GM19025 (cell line): Measurements from ENCODE around the gene TMEM132C.
"Not testable (repeated sequence)": the region's sequence is repeated elsewhere in the genome, so short reads cannot be mapped to it uniquely, and the experiment has no call there.

Experiments used
- ATAC-seq: cut with Tn5 transposase; IDR thresholded peaks from one replicate; pipeline ENCODE4 v1.9.1; 2021; ENCODE audit warnings: mild to moderate bottlenecking, low read depth, moderate library complexity; ENCODE audit not compliant: unreplicated experiment

Gene TMEM132C

DNA sequence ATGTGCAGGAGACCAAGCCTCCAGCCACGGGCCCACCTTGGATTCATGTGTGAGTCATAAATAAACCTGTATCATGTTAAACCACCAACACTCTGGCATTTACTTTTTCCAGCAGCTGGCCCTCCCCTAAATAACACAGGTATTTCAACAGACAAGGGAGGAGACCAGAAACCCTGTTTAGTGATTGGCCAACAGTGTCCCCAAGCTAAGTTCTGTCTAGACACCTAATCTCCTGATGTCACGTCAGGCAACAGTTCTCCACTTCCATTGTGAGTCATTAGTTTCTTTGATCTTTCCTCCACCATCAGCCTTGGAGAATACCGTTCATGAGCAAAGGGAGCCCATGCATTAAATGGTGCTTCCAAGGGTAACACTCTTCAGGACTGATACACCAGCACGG is 196.9 kb downstream of the TMEM132C start:
- no peak for ATAC-seq

DNA sequence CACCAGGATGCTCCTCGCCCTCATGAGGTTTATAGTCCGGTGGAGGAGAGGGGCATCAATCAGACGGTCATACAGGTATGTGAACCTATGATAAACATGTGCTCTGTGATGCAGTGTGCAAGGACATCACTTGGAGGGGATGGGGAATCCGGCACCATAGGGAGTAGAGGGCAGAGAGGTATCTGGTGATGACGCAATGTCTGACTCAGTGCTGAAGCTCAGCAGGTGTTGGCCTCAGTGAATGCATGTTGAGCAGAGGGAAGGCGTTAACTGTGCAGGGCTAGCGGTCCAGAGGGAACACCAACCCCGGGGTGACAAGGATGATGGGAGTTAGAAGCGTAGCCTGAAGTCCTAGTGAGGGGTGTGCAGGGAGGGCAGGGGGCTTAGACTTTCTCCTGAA is 200.9 kb downstream of the TMEM132C start:
- no peak for ATAC-seq

DNA sequence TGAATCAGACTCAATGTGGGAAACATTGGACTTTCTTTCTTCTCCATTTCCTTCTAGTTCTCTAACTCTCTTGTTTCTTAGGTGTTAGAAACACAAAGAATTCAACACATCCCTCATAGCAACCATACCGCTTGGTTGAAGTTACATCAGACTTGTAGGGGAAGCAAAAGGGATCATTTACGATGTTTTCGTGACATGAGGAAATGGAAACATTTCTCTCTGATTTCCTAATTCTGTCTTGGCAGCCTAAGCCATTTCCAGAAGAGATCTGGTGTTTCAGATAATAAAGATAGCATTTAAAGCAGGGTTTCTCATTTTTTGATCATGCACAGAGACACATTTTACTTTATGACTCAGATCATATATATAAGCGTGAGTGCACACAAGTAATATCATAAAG is 202.0 kb downstream of the TMEM132C start:
- ATAC-seq: no peak

DNA sequence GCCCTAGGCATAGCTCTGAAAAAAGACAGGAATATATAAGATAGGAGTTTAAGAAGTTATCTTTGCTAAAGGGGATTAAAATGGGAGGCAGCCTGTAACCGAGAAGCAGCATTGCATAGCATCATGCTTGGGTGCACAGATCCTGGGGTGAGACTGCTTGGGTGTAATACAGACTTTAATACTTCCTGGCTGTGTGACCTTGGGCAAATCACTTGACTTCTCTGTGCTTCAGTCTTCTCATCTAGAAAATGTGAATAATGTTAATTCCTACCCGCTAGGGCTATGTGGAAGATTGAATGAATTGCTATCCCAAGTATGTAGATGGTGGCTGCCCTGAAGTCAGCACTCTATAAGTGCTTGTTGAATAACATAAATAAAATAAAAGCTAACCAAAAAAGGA is 204.5 kb downstream of the TMEM132C start:
- no peak for ATAC-seq

DNA sequence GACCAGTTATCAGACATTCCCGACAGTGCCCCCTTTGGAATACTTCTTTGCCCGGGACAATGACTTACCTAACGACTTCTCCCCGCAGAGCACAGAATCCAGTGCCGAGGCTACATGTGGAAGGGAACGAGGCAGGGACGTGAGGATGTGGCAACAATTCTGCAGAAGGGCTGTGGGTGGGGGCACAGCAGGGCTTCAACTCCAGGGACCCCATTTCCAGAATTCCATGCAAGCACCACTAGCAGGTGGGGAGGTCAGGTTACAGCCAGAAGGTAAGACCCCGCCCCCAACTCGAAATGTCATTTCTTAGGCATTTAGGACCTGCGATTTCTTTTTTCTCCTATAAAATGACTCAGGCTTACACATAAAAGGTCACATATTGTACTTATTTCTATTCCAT is 207.9 kb downstream of the TMEM132C start:
- ATAC-seq: no peak

DNA sequence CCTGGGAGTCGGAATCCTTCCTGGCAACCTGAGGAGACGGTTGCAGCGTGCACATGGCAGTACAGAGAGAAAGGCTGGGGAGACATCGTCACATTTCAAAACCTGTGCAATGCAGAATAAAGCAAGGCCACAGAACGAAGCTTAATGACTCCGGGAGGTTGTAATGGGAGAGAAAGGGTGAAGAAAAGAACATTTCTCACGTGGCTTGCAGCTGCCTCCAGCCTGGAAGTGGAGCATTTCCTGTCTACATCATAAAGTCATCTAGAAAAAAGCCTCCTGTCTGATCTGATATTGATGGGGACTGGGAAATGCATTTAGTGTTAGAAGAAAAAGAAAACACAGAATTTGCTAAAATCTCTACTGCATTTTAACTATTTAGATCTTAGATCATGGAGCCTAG is 209.3 kb downstream of the TMEM132C start:
- ATAC-seq: no peak

DNA sequence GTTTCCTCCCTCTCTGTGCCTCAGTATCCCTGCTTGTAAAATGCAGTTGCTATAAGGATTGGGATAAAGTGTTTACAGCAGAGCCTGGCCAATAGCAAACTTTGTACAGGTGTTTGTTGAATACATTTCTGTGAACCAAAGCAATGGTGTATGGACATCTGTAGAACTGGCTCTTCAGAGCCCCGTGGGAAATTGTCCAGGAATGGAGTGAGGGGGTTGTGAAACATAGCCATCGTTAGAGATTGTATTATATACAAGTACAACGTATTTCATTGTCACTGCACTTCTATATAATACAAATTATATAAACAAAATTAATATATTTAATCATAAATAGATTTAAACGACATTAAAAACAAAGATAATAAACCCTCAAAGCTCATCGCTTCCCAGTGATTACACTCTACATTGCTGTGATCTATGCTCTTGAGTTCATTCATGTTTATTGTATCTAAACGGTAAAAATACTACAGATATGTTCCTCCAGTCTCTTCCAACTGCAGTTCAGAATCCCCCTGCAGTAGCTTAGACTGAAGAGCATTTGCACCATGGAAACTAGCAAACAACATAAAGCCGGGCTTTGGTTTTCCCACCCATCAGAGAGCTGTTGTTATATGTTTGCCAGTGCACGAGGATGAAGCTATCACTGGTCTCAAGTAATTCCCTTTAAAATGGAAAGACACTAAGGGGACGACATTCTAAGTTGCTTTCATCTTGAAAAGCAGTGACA is 216.7 kb downstream of the TMEM132C start:
- no peak for ATAC-seq

DNA sequence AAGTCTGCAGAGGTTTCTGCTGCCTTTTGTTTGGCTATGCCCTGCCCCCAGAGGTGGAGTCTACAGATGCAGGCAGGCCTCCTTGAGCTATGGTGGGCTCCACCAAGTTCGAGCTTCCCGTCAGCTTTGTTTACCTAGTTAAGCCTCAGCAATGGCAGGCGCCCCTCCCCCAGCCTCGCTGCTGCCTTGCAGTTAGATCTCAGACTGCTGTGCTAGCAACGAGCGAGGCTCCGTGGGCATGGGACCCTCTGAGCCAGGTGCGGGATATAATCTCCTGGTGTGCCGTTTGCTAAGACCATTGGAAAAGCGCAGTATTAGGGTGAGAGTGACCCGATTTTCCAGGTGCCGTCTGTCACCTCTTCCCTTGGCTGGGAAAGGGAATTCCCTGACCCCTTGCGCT is 230.4 kb downstream of the TMEM132C start:
- ATAC-seq: not testable (repeated sequence)

DNA sequence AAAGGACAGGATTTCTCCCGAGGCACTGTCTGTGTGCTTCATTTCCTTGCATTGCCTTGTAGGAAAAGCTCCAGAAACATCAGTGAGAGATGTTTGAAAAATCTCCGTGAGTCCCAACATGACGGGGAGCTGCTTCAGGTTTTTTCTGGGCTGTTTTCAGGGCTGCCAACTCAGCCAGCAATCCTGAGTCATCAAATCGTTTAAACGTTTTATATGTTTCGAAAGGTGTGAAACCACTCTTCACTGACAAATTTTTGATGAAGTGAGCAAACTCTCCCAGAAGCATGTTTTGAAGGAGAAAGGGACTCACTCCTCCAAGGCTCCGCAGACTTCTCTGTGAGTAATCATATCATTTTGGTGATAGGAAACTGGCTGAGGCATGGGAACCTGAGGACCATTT is 240.5 kb downstream of the TMEM132C start:
- ATAC-seq: no peak

DNA sequence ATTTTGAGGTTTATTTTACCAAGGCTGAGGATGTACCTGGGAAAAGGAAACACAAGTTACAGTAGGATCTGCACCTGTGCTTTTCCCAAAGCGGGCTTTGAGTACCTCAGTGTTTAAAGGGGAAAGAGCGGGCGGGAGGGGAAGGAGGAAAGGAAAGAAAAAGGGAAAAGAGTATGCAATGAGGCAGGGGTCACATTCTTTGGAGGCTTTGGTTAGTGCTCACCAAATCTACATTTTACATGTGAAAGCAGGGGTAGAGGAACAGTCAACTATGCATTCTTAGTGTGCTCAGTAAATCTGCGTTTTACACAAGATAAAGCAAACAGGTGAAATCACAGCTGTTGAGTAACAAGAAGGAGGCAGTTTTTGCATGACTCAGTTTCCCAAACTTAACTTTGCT is 242.2 kb downstream of the TMEM132C start:
- no peak for ATAC-seq

DNA sequence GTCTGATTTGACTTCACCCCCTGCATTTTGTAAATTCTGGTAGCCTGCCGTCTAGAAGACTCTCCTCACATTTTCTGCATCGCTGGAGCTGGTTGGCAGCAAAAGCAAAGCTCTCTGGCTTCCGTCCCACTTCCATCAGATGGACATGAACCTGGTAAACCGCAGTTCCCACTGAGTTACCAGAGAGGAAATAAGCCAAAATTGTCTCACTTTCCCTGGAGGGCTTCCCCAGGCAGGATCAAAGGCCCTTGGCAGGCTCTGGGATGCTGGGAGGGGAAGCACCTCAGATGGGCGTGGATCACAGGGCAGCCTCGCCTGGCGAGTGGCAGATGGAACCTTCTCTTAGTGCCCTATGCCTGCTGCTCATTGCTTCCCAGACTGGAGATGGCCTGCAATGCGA is 243.5 kb downstream of the TMEM132C start:
- no peak for ATAC-seq

DNA sequence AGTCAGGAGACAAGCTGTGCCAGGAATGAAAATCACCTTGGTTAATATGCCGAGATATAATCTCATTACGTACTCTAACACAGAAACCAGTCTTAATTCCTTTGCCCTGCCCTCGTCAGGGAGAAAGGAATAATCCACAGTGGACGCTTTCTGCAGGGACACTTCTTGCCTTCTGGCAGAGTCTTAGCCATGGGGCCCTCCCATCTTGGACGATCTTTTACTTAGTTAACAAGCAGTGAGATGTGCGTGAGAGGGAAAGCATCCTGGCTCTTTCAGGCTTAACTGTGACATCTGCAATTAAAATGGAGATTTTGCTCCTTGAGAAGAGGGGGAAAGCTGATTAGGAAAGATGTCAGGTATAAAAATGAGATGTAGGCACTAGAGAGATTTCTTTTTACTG is 246.4 kb downstream of the TMEM132C start:
- ATAC-seq: no peak

DNA sequence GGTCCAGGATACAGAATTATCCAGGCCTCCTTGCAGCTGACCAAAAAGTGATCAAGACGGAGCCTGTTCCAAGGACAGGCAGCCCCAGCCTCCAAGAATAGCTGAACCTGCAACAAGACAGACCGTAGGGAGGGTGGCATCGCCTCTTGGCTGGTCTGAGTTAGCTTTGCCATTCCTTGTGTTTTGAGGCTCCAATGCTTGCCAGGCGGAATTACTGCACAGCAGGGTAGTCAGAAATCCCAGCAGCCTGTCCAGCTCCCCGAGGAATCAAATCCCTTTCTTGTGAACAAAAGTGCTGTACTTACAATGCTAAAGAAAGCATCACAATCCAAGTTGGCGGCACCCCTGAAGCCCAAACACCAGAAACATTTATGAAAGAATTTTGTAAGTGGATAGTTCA is 246.9 kb downstream of the TMEM132C start:
- ATAC-seq: no peak

DNA sequence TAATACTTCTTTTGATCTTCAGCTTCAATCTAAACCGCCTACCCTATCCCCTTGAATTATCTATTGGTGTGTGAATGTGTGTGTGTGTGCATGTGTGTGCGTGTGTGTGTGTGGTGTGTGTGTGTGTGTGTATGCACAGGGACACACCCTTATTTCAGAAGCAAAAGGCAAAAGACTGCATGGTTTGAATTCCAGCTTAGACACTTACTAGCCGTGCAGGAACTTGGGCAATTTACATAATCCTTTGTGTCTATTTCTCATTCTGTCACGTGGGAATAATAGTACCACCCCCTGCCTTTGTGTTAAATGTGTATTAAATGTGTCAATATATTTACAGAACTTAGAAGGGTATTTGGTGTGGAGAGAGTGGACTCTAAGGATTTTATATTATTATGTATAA is 251.7 kb downstream of the TMEM132C start:
- ATAC-seq: no peak

DNA sequence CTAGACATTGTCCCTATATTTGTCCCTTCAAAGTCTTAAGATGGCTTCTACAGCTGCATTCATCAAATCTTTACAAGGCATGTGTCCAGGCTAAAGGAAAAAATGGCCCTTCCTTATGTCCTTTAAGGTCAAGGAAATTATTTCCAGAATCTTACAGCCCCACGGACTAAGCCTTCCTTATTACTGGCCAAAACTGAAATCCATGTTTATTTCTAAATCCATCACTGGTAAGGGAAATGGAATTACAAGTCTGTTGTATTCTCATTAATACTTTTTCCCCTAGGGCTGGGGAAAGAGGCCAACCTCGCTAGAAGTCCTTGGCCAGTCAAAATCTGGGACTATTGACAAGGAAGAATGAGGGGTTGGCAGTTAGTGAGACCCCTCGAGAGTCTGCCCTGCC is 252.5 kb downstream of the TMEM132C start:
- ATAC-seq: no peak

DNA sequence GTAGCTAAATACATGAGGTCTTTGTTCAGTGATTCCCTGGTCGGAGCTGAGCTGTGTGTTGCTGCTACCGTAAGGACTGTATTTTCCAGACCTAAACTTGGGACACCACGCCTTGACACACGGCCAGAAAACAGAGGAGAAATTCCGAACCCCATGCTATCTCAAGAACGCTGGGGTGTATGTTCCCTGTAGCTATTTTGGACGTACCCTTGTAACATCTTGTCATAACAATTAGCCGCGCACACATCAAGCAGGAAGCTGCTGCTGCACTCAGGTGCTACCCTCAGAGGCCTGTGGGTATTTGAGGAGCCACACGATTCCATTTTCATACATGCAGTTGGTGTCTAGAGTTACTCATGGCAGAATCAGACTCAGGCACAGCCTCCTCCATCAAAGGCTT is 255.0 kb downstream of the TMEM132C start:
- ATAC-seq: no peak

DNA sequence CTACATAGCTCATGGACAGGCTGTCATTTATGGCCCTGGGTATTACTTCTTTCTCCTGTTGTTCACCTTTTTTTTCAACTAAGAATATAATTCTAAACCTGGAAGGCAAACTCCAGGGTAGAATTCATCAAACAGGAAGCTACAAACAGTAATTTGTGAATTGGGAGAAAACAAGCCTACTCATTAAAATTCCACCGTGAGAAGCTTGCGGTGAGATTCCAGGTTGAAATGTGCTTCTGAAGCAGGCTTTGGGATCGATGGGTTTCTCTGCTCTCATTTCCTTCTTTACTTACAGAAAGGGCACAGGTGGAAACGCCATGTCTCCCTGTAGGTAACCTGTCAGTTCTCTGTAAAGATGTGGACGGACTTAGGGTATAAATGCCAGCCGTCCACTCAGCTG is 257.5 kb downstream of the TMEM132C start:
- ATAC-seq: no peak

DNA sequence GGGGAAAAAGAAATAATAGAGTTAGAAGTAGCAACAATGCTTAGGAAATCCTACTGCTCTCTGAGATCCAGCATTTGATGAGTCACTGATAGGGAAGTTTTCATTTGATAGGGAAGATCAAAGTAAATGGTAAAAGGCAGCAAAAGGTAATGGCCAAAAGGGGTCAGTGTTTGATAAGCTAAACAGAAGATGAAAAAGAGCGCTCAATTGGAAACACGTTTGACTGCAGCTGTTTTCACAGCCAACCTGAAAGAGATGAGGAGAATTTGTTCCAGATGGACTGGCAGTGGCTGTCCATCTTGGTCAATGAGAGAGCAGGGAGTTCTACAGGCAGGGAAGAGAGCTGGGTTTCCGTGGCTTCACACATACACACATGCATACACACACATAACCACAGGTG is 264.2 kb downstream of the TMEM132C start:
- ATAC-seq: no peak

DNA sequence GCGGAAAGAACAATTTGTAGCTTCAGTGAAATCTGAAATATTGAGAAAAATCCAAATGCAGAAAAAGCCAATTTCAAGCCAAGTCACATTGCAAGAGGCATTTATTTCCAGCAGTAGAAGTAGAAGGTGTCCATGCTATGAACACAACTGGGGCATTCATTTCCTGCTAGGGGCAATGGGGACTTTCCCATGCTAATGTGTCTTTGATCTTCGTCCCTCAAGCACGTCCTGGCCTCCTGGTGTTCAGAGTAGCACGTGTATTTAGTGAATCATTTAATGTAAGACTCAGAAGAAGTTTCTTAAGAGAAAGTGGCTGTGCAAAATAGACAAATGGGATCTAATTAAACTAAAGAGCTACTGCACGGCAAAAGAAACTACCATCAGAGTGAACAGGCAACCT is 267.9 kb downstream of the TMEM132C start:
- ATAC-seq: no peak

DNA sequence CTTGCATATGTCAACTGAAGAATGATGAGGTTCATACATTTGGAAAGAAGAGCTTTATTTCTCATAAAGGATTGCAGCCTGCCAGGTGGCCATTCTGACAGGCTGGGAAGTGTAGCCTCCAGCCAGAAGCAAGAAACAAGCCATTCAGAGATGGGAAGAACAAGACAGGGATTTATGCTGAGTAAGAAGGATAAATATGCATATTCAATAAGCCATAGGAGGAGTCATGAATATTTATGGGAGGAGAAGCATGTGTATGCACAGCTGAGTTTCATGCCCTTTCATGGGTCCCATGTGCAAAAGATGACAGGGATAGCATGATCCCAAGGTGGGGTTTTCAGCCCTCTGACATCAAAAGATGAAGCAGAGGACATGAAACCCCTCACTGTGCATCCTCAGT is 269.8 kb downstream of the TMEM132C start:
- ATAC-seq: no peak

DNA sequence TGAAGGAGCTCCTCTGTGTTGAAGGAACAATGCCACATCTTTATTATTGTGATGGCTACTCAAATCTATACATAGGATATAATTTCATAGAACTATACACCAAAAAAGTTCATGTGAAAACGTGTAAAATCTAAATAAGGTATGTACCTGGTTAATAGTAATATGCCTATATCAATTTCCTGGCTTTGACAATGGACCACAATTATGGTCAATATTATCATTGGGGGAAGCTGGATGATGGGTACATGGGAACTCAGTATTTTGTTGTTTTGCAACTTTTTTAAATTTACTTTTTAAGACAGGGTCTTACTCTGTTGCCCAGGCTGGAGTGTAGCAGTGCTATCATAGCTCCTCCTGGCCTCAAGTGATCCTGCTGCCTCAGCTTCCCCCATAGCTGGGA is 270.7 kb downstream of the TMEM132C start:
- ATAC-seq: no peak

DNA sequence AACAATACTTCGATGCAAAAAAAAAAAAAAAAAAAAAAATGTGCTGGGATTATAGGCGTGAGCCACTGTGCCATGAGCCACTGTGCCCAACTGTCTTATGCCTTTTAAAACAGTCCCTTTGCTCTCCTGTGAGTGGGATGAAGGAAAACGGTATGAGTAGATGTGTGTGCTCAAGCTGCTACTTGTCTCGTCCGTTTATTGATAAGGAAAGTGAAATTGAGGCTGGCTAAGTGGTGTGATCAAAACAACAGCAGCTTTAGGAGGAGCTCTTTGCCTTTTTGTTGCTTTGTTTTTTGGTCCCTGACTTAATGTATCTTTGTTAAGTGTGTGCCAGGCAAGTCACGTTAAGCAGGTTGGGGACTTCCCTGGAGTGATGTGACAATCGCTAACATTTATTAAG is 275.9 kb downstream of the TMEM132C start:
- ATAC-seq: no peak

DNA sequence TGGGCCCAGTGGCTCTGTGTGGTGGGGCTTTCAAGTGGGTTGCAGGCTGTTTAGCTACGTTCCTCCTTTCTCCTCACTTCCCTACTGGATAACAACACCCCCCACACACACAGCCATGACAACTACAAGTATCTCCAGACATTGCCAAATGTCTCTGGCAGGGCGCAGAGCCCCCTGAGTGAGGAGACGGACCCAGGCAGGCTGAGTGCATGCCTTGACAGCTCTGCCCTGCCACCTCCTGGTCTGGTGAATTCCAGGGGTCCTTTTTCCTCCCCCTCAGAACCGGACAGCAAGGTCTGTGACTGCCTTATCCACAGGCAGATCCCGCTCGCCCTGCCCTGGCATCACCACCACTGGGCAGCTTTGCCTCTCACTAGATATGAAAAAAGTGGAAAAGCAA is 276.5 kb downstream of the TMEM132C start:
- no peak for ATAC-seq
